GM18505 (cell line): ENCODE results near the gene KCND2.

ENCODE experiments used
- ATAC-seq: cut with Tn5 transposase; IDR thresholded peaks from one replicate; pipeline ENCODE4 v1.9.1; 2021; ENCODE audit not compliant: unreplicated experiment
- POLR2A ChIP-seq: IDR thresholded peaks from 4 replicates; pipeline ENCODE4 v1.6.1; 2011; ENCODE audit warnings: borderline replicate concordance; ENCODE audit not compliant: insufficient read depth, insufficient read length; ENCODE audit errors: extremely low read depth

The KCND2 gene

DNA sequence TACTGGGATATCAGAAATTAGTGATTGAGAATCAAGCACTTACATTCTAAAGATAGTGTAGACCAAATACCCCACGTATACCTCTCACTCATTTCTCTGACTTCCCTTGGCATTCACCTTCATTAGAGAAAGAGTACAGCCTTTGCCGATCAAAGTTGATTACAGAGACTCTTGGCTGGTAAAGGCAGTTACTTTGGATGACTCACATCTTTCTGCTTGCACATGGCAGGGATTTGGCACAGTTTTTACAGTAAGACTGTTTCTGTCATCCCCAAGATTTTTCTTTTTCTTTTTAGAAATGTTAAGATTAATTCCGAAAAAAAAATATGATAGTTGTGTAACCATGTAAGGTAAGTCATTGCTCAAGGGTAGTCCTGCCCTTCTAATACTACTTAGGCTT is 442.0 kb downstream of the KCND2 start:
- ATAC-seq = no peak
- no peak for TF ChIP-seq POLR2A

GRCh38 chr7:120716307-120716706 is 443.3 kb downstream of the KCND2 start:
- no peak for TF ChIP-seq POLR2A

GRCh38 chr7:120717166-120717565 is 444.2 kb downstream of the KCND2 start:
- TF ChIP-seq POLR2A = no peak
- ATAC-seq = no peak

More at GRCh38 chr7:120716307-120716706, 443.3 kb downstream of the KCND2 start:
- no peak for ATAC-seq

- TF ChIP-seq POLR2A = no peak
- ATAC-seq = no peak
Measured at GRCh38 chr7:120718361-120718760, 445.4 kb downstream of the KCND2 start.

DNA sequence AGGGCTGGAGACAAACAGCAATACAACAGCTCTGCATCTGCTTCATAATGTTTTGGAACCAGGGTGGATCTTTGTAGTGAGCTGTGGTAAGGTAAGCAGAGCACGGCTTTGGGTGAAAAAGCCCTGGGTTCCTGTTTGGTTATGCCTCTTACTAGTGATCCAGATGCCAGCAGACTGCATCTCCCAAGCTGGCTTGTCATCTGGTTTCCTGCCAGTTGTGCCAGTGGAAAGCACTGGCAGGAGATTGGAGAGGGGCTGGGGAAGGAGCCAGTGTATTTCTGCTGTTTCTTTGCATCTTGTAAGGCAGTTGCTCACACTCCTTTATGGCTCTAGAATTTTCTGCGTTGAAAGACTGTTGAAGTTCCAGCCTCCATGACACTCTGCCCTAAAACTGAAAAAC is 447.3 kb downstream of the KCND2 start:
- ATAC-seq = no peak
- no peak for TF ChIP-seq POLR2A

DNA sequence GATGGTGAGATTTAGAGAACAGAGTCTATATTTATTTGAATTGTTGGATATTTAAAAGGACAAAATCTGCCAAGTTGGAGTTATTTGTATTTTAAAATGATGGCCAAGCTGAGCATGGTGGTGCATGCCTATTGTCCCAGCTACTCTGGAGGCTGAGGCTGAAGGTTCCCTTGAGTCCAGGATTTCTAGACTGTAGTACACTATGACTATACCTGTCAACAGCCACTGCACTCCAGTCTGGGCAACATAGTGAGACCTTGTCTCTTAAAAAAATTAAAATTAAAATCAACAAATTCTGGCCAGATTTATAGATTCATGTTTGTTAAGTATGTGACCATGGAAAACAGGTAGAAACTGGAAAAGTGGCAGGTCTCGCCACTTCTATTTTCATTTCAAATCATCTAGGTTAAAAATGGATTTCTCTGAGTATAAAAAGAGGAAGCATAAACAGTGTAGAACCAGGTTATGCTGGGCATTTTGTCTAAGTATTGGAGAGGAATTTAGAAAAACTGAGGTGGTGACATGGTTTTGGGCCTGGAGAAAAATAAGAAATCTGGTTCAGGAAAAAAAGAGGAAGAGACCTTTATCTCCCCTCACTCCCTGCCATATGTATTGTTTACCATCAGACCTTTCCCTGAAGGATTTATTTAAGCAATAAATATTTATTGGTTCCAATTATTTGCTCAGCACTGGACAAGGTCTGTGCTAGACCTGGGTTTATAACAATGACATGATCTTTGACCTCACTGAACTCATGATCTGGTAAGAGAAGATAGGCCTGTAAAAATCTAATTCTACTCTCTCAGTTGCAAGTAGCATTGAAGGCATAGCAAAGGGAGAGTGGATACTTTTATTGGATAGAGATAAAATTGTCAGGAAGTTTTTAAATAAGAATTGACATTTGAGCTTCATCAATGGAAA is 450.8 kb downstream of the KCND2 start:
- TF ChIP-seq POLR2A = no peak
- peak; percentile 49 for ATAC-seq

GRCh38 chr7:120724448-120724847 is 451.5 kb downstream of the KCND2 start:
- ATAC-seq = no peak
- no peak for TF ChIP-seq POLR2A

- ATAC-seq = no peak
- TF ChIP-seq POLR2A = no peak
Measured at GRCh38 chr7:120724955-120725354, 452.0 kb downstream of the KCND2 start.

GRCh38 chr7:120725376-120726039 is 452.5 kb downstream of the KCND2 start:
- no peak for ATAC-seq
- no peak for TF ChIP-seq POLR2A

DNA sequence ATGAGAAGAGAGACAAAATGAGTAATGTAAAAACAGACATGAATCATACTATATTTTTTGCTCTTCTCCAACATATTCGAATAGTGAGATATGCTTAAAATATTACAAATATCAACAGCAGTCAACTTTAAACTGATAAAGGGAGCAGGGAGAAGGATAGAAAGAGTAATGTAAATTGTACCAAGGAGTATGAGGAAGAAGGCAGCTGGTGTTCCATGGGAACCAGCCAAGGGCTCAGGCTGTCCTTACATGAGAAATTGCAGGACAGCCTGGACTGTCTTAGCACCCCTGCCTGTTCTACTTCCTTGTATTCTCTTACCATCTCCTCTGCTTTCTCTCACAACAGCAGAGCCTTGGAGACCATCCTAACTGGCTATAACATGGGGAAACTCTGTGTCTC is 456.3 kb downstream of the KCND2 start:
- no peak for ATAC-seq
- TF ChIP-seq POLR2A = no peak

GRCh38 chr7:120731271-120731670 is 458.3 kb downstream of the KCND2 start:
- TF ChIP-seq POLR2A = no peak
- ATAC-seq = no peak

DNA sequence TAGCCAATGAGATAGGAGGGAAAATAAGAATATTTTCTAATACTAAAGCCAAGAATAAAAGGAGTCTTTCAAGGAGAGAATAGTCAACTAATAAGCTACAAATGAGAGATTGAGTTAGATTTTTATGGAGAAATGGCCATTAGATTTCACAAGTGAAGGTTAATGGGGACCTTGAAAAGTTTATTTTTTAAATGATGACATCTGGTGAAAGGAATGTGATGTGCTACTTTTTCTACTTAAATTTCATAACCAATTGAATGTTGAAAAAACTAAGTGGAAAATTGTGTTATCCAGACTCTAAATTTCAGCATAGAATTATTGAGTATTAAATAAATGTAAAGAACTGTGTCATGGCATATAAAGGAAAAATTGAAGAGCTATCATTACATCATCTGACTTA is 459.3 kb downstream of the KCND2 start:
- ATAC-seq = no peak
- TF ChIP-seq POLR2A = no peak

- no peak for ATAC-seq
Measured at GRCh38 chr7:120733143-120733542, 460.2 kb downstream of the KCND2 start.

GRCh38 chr7:120733835-120734234 is 460.9 kb downstream of the KCND2 start:
- ATAC-seq = no peak
- TF ChIP-seq POLR2A = no peak

More at GRCh38 chr7:120733143-120733542, 460.2 kb downstream of the KCND2 start:
- no peak for TF ChIP-seq POLR2A
